ENCODE measurements around the gene DOCK3. TPM values are rescaled to one million over a fixed set of nuclear protein-coding genes. Genes with fewer than 3 reads are reported as not detected.

The DOCK3 gene
- total RNA-seq, 5 donors from 2014 or later (not counting 1 experiment from before 2014, with no cell fraction given) = 2.0 to 3.2 (median 2.6) TPM

GRCh38 chr3:50983887-50984286 is 309.2 kb downstream of the DOCK3 start:
- H3K9me3 Mint-ChIP-seq = peaks cover 0 to 8% (median 2%) of the 10 kb centered on the region in 3 donors
- H3K4me3 ChIP-seq (ENCODE audit: control insufficient read depth in 1 of 2, extremely low read depth in 1 of 2, low read length in 1 of 2) = no peak overlapping the region
- POLR2A ChIA-PET = no interaction called here

DNA sequence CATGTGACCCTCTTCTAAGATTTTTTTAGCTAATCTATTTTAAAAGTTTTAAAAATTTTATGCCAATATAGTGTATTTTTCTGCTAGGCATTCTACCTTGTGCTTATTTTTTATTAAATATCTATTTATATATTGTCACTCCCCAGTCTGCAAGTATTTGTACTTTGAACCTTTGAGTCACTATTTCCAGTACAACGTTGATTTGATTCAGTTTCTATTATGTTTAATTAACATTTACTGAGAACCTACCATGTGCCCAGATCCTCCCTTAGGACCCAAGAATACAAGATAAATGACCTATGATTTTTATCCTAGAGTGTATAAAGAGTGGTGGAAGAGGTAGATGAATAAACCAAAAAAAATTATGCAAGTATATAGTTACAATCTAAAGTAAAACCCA is 311.2 kb downstream of the DOCK3 start:
- no peak overlapping the region for H3K4me3 ChIP-seq (ENCODE audit: control insufficient read depth in 1 of 2, extremely low read depth in 1 of 2, low read length in 1 of 2)
- Mint-ChIP-seq H3K36me3 (peaks cover 13% of the 10 kb centered on the region), H3K4me3 (no peak overlapping the region), H3K27me3 (peaks cover 0 to 3% of the 10 kb centered on the region in 2 donors), H3K27ac (no peak overlapping the region), H3K4me1 (no peaks in the 10 kb centered on the region), H3K9me3 (peaks cover 2 to 20% (median 4%) of the 10 kb centered on the region in 3 donors)
- no peak overlapping the region for H3K27ac ChIP-seq (ENCODE audit: low read length)
- H3K36me3 ChIP-seq (ENCODE audit: control insufficient read depth in 2 of 2, extremely low read depth in 1 of 2, insufficient read depth in 1 of 2, low read length in 1 of 2) = no peaks in the 10 kb centered on the region
- POLR2A ChIA-PET = no interaction called here
- H3K4me1 ChIP-seq (ENCODE audit: control insufficient read depth in 1 of 2, extremely low read depth in 1 of 2, insufficient read depth in 2 of 2, low read length in 2 of 2) = no peaks in the 10 kb centered on the region
- ATAC-seq (replicated peaks in 1 of 4) = no peak
- CTCF ChIA-PET = interaction anchor here in 1 of 2 donors (1.4 kb wide), 1 partner anchor 14 kb away, joined by 4 read pairs; no protein-coding TSS in a partner anchor
- DNase-seq = no peak
- whole genome bisulfite sequencing (ENCODE audit: insufficient coverage) = no CpG with 5 or more reads among the region's 1 CpG
- no peaks in the 10 kb centered on the region for H3K9me3 ChIP-seq
- peaks cover 0 to 26% of the 10 kb centered on the region in 2 experiments for H3K27me3 ChIP-seq (replicated peaks in 1 of 2; ENCODE audit: control insufficient read depth in 2 of 2, extremely low read depth in 1 of 2, insufficient read depth in 2 of 2, low read length in 1 of 2)

More at GRCh38 chr3:50983887-50984286, 309.2 kb downstream of the DOCK3 start:
- Mint-ChIP-seq H3K27me3 (peaks cover 0 to 3% of the 10 kb centered on the region in 2 donors), H3K27ac (no peak overlapping the region), H3K36me3 (peaks cover 7% of the 10 kb centered on the region), H3K4me1 (peaks cover 0 to 8% (median 0%) of the 10 kb centered on the region in 3 donors), H3K4me3 (no peak overlapping the region)
- Histone ChIP-seq H3K36me3 (ENCODE audit: control insufficient read depth in 2 of 2, extremely low read depth in 1 of 2, insufficient read depth in 1 of 2, low read length in 1 of 2) (no peaks in the 10 kb centered on the region), H3K9me3 (no peaks in the 10 kb centered on the region), H3K27ac (ENCODE audit: low read length) (no peak overlapping the region), H3K4me1 (ENCODE audit: control insufficient read depth in 1 of 2, extremely low read depth in 1 of 2, insufficient read depth in 2 of 2, low read length in 2 of 2) (no peaks in the 10 kb centered on the region), H3K27me3 (replicated peaks in 1 of 2; ENCODE audit: control insufficient read depth in 2 of 2, extremely low read depth in 1 of 2, insufficient read depth in 2 of 2, low read length in 1 of 2) (peaks cover 0 to 26% of the 10 kb centered on the region in 2 experiments)
- no peak for ATAC-seq (replicated peaks in 1 of 4)
- no peak for DNase-seq
- CTCF ChIA-PET = interaction anchor here (0.5 to 1.0 kb wide), 3 partner anchors 11 to 516 kb away, joined by 4 to 7 read pairs (median 5); no protein-coding TSS in a partner anchor
- WGBS (ENCODE audit: insufficient coverage) = 100% methylated on average over 3 of the region's 5 CpGs

- Histone ChIP-seq H3K4me3 (ENCODE audit: control insufficient read depth in 1 of 2, extremely low read depth in 1 of 2, low read length in 1 of 2) (no peak overlapping the region), H3K27me3 (replicated peaks in 1 of 2; ENCODE audit: control insufficient read depth in 2 of 2, extremely low read depth in 1 of 2, insufficient read depth in 2 of 2, low read length in 1 of 2) (peaks cover 0 to 26% of the 10 kb centered on the region in 2 experiments), H3K27ac (ENCODE audit: low read length) (no peak overlapping the region), H3K4me1 (ENCODE audit: control insufficient read depth in 1 of 2, extremely low read depth in 1 of 2, insufficient read depth in 2 of 2, low read length in 2 of 2) (no peaks in the 10 kb centered on the region), H3K36me3 (ENCODE audit: control insufficient read depth in 2 of 2, extremely low read depth in 1 of 2, insufficient read depth in 1 of 2, low read length in 1 of 2) (no peaks in the 10 kb centered on the region), H3K9me3 (peaks cover 4% of the 10 kb centered on the region)
- Mint-ChIP-seq H3K4me3 (no peak overlapping the region), H3K9me3 (peaks cover 8 to 28% (median 13%) of the 10 kb centered on the region in 3 donors), H3K36me3 (peaks cover 18% of the 10 kb centered on the region), H3K27me3 (peaks cover 0 to 3% of the 10 kb centered on the region in 2 donors), H3K4me1 (no peaks in the 10 kb centered on the region), H3K27ac (no peak overlapping the region)
- CTCF ChIA-PET = interaction anchor here in 1 of 2 donors (0.6 kb wide), 1 partner anchor 425 kb away, joined by 3 read pairs; no protein-coding TSS in a partner anchor
- DNase-seq = no peak
- POLR2A ChIA-PET = no interaction called here
- no peak for ATAC-seq (replicated peaks in 1 of 4)
- WGBS (ENCODE audit: insufficient coverage) = 100% methylated on average over 1 of the region's 2 CpGs
Measured at GRCh38 chr3:50986726-50987125, 312.0 kb downstream of the DOCK3 start.

- Histone ChIP-seq H3K27me3 (replicated peaks in 1 of 2; ENCODE audit: control insufficient read depth in 2 of 2, extremely low read depth in 1 of 2, insufficient read depth in 2 of 2, low read length in 1 of 2) (no peaks in the 10 kb centered on the region), H3K27ac (ENCODE audit: low read length) (no peak overlapping the region), H3K9me3 (peaks cover 5% of the 10 kb centered on the region), H3K4me3 (ENCODE audit: control insufficient read depth in 1 of 2, extremely low read depth in 1 of 2, low read length in 1 of 2) (no peak overlapping the region), H3K36me3 (ENCODE audit: control insufficient read depth in 2 of 2, extremely low read depth in 1 of 2, insufficient read depth in 1 of 2, low read length in 1 of 2) (no peaks in the 10 kb centered on the region), H3K4me1 (ENCODE audit: control insufficient read depth in 1 of 2, extremely low read depth in 1 of 2, insufficient read depth in 2 of 2, low read length in 2 of 2) (no peaks in the 10 kb centered on the region)
- WGBS (ENCODE audit: insufficient coverage) = 71% methylated on average over 1 of the region's 1 CpG
- Mint-ChIP-seq H3K27ac (no peak overlapping the region), H3K4me3 (no peak overlapping the region), H3K4me1 (peaks cover 0 to 4% (median 0%) of the 10 kb centered on the region in 3 donors), H3K27me3 (no peaks in the 10 kb centered on the region), H3K9me3 (peaks cover 12 to 23% (median 14%) of the 10 kb centered on the region in 3 donors), H3K36me3 (peaks cover 14% of the 10 kb centered on the region)
- ChIA-PET POLR2A (no interaction called here), CTCF (no interaction called here)
- DNase-seq = no peak
- ATAC-seq (replicated peaks in 1 of 4) = no peak
Measured at GRCh38 chr3:50994537-50994936, 319.8 kb downstream of the DOCK3 start.

- DNase-seq = no peak
- no peak for ATAC-seq (replicated peaks in 1 of 4)
- H3K27me3 Mint-ChIP-seq = no peaks in the 10 kb centered on the region
- H3K9me3 Mint-ChIP-seq = peaks cover 12 to 16% (median 14%) of the 10 kb centered on the region in 3 donors
- no peak overlapping the region for H3K4me3 ChIP-seq (ENCODE audit: control insufficient read depth in 1 of 2, extremely low read depth in 1 of 2, low read length in 1 of 2)
- 88% methylated on average over 1 of the region's 1 CpG for WGBS (ENCODE audit: insufficient coverage)
- CTCF ChIA-PET = no interaction called here
- no peak overlapping the region for H3K27ac Mint-ChIP-seq
- H3K4me3 Mint-ChIP-seq = no peak overlapping the region
- H3K4me1 Mint-ChIP-seq = peaks cover 0 to 4% (median 0%) of the 10 kb centered on the region in 3 donors
- H3K27ac ChIP-seq (ENCODE audit: low read length) = no peak overlapping the region
- H3K36me3 ChIP-seq (ENCODE audit: control insufficient read depth in 2 of 2, extremely low read depth in 1 of 2, insufficient read depth in 1 of 2, low read length in 1 of 2) = no peaks in the 10 kb centered on the region
- H3K36me3 Mint-ChIP-seq = peaks cover 11% of the 10 kb centered on the region
- peaks cover 5% of the 10 kb centered on the region for H3K9me3 ChIP-seq
- H3K4me1 ChIP-seq (ENCODE audit: control insufficient read depth in 1 of 2, extremely low read depth in 1 of 2, insufficient read depth in 2 of 2, low read length in 2 of 2) = no peaks in the 10 kb centered on the region
- POLR2A ChIA-PET = no interaction called here
- no peaks in the 10 kb centered on the region for H3K27me3 ChIP-seq (replicated peaks in 1 of 2; ENCODE audit: control insufficient read depth in 2 of 2, extremely low read depth in 1 of 2, insufficient read depth in 2 of 2, low read length in 1 of 2)
Measured at GRCh38 chr3:50995085-50995824, 320.5 kb downstream of the DOCK3 start.

- POLR2A ChIA-PET = interaction anchor here in 1 of 2 donors (0.6 kb wide), 1 partner anchor 66 kb away, joined by 4 read pairs; no protein-coding TSS in a partner anchor
- H3K9me3 ChIP-seq = no peaks in the 10 kb centered on the region
- Mint-ChIP-seq H3K36me3 (no peaks in the 10 kb centered on the region), H3K27me3 (no peaks in the 10 kb centered on the region), H3K4me1 (peaks cover 0 to 8% (median 5%) of the 10 kb centered on the region in 3 donors), H3K9me3 (no peaks in the 10 kb centered on the region), H3K4me3 (no peak overlapping the region), H3K27ac (no peak overlapping the region)
- no peak overlapping the region for H3K4me3 ChIP-seq (ENCODE audit: control insufficient read depth in 1 of 2, extremely low read depth in 1 of 2, low read length in 1 of 2)
- CTCF ChIA-PET = no interaction called here
- DNase-seq (no peak), ATAC-seq (replicated peaks in 1 of 4) (no peak)
- no peaks in the 10 kb centered on the region for H3K27me3 ChIP-seq (replicated peaks in 1 of 2; ENCODE audit: control insufficient read depth in 2 of 2, extremely low read depth in 1 of 2, insufficient read depth in 2 of 2, low read length in 1 of 2)
- H3K27ac ChIP-seq (ENCODE audit: low read length) = no peak overlapping the region
- no peaks in the 10 kb centered on the region for H3K36me3 ChIP-seq (ENCODE audit: control insufficient read depth in 2 of 2, extremely low read depth in 1 of 2, insufficient read depth in 1 of 2, low read length in 1 of 2)
- no peaks in the 10 kb centered on the region for H3K4me1 ChIP-seq (ENCODE audit: control insufficient read depth in 1 of 2, extremely low read depth in 1 of 2, insufficient read depth in 2 of 2, low read length in 2 of 2)
Measured at GRCh38 chr3:51002495-51002894, 327.8 kb downstream of the DOCK3 start.
